HG03558 (cell line): ENCODE results near the gene PADI2.

Source experiments
- ATAC-seq: cut with Tn5 transposase; IDR thresholded peaks from one replicate; pipeline ENCODE4 v1.9.1; 2021; ENCODE audit warnings: moderate number of reproducible peaks; ENCODE audit not compliant: unreplicated experiment; ENCODE audit errors: extremely low read depth

PADI2 gene

GRCh38 chr1:17093822-17094393, 25.3 kb downstream of the PADI2 start:
- no peak for ATAC-seq

GRCh38 chr1:17091252-17091651, 28.0 kb downstream of the PADI2 start:
- no peak for ATAC-seq

GRCh38 chr1:17089506-17089905, 29.7 kb downstream of the PADI2 start:
- no peak for ATAC-seq

GRCh38 chr1:17086751-17087150, 32.5 kb downstream of the PADI2 start:
- no peak for ATAC-seq

GRCh38 chr1:17084787-17085186, 34.5 kb downstream of the PADI2 start:
- ATAC-seq = no peak

- no peak for ATAC-seq
These were observed 36.5 kb downstream of the PADI2 start for GRCh38 chr1:17082761-17083160.

- ATAC-seq = no peak
These were observed 37.8 kb downstream of the PADI2 start for GRCh38 chr1:17081439-17081838.

GRCh38 chr1:17080880-17081279, 38.4 kb downstream of the PADI2 start:
- no peak for ATAC-seq

- no peak for ATAC-seq
These were observed 39.0 kb downstream of the PADI2 start for GRCh38 chr1:17080085-17080759.

- ATAC-seq = no peak
These were observed 40.0 kb downstream of the PADI2 start for GRCh38 chr1:17078991-17079868.

GRCh38 chr1:17075470-17076255, 43.6 kb downstream of the PADI2 start:
- ATAC-seq = no peak

GRCh38 chr1:17071794-17072193, 47.5 kb downstream of the PADI2 start:
- ATAC-seq = no peak

- ATAC-seq = no peak
These were observed 49.1 kb downstream of the PADI2 start for GRCh38 chr1:17070163-17070525.

GRCh38 chr1:17069452-17070162, 49.6 kb downstream of the PADI2 start:
- no peak for ATAC-seq

- no peak for ATAC-seq
These were observed 50.5 kb downstream of the PADI2 start for GRCh38 chr1:17068789-17069188.

GRCh38 chr1:17067465-17068240, 51.6 kb downstream of the PADI2 start:
- no peak for ATAC-seq

GRCh38 chr1:17067069-17067426, 52.2 kb downstream of the PADI2 start:
- ATAC-seq = no peak

- no peak for ATAC-seq
These were observed 52.7 kb downstream of the PADI2 start for GRCh38 chr1:17066361-17067068.

- no peak for ATAC-seq
These were observed 53.6 kb downstream of the PADI2 start for GRCh38 chr1:17065666-17066065.
